ENCODE results near the gene OXSM. TPM values are rescaled to one million over a fixed set of nuclear protein-coding genes. Genes with fewer than 3 reads are reported as not detected.

Gene OXSM
- total and polyA plus RNA-seq, 4 donors, result 8.6 to 21.8 (median 17.5) TPM

DNA sequence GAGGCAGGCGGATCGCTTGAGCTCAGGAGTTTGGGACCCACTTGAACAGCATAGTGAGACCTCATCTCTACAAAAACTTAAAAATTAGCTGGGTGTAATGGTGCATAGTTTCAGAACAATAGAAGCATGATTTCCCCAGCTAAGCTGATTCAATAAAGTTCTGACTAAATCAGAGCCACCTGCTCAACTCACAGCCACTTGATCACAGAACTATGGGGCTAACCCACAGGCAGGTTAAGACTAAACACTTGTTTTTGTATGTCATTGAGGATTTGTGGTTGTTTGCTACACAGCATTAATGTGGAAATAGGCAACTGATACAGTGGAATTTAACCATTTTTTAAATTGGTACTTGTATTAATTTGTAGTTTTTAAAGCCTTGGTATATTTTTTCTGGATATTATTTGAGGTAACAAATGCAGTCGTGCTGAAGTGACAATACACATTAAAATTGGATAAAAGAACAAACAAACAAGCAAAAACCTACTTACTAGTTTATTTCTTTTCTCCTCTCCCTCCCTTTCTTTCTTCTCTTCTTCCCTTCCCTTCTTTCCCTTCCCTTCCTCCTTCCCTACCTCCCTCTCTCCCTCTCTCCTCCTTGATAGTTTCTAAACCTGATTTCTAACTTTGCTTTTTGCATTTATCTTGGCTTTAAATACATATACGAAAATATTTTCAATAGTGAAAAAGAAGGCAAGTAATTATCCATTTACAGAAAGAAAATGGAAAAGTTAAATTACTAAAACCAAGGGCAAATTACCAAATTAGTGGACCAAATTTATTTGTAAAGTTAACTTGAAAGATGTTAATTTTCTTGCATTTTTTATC is 32.1 kb downstream of the OXSM start:
- TF ChIP-seq RXRA (IDR thresholded peaks at IDR 0.05) (no peak), SP1 (IDR thresholded peaks at IDR 0.05) (no peak), HNF4A (conservative IDR thresholded peaks at IDR 0.05) (no peak)
- H3K9ac ChIP-seq (ENCODE audit: low read depth in 1 of 2, low read length in 2 of 2), result no peak overlapping the region
- peaks cover 0 to 3% (median 0%) of the 10 kb centered on the region in 4 donors for H3K27me3 ChIP-seq (ENCODE audit: control insufficient read depth in 4 of 4, insufficient read depth in 4 of 4, low read length in 3 of 4)
- WGBS, result 73% methylated on average over 4 of the region's 4 CpGs
- no peak for DNase-seq (ENCODE audit: low spot score)
- no peak overlapping the region for H3K27ac ChIP-seq (ENCODE audit: low read depth in 1 of 2, low read length in 2 of 2)
- no peaks in the 10 kb centered on the region for H3K36me3 ChIP-seq (ENCODE audit: control insufficient read depth in 4 of 4, insufficient read depth in 3 of 4, low read depth in 1 of 4, low read length in 3 of 4)
- H3K4me1 ChIP-seq (ENCODE audit: control insufficient read depth in 4 of 4, insufficient read depth in 4 of 4, low read length in 3 of 4), result no peaks in the 10 kb centered on the region
- no peaks in the 10 kb centered on the region for H3K9me3 ChIP-seq (ENCODE audit: control insufficient read depth in 4 of 4, low read length in 3 of 4)
- H3K4me3 ChIP-seq (ENCODE audit: low read depth in 1 of 3, low read length in 3 of 3), result no peak overlapping the region

DNA sequence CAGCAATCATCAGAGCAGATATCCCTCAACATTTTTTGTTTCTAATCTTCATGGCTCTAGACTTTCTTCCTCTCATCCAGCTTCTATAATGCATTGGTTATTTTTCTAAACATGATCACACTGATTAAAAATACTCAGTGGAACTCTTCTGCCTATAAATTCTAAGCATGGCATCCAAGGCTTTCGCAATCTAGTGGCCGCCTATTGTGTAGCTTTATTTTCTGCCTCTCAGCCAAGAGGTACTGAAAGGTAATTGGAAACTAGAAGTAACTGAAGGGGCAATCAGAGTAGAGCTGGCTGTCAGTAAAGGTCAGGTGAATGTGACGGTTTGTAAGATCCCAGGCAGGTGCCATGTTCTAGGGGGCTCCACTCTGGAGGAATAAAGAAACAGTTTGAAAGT is 33.4 kb downstream of the OXSM start:
- DNase-seq (ENCODE audit: low spot score), result no peak
- WGBS, result 91% methylated on average over 3 of the region's 3 CpGs
- H3K4me1 ChIP-seq (ENCODE audit: control insufficient read depth in 4 of 4, insufficient read depth in 4 of 4, low read length in 3 of 4), result no peaks in the 10 kb centered on the region

More for the DNA sequence above, 33.4 kb downstream of the OXSM start:
- Histone ChIP-seq H3K9me3 (ENCODE audit: control insufficient read depth in 4 of 4, low read length in 3 of 4) (no peaks in the 10 kb centered on the region), H3K36me3 (ENCODE audit: control insufficient read depth in 4 of 4, insufficient read depth in 3 of 4, low read depth in 1 of 4, low read length in 3 of 4) (no peaks in the 10 kb centered on the region), H3K27me3 (ENCODE audit: control insufficient read depth in 4 of 4, insufficient read depth in 4 of 4, low read length in 3 of 4) (no peaks in the 10 kb centered on the region), H3K9ac (ENCODE audit: low read depth in 1 of 2, low read length in 2 of 2) (no peak overlapping the region), H3K27ac (ENCODE audit: low read depth in 1 of 2, low read length in 2 of 2) (no peak overlapping the region), H3K4me3 (ENCODE audit: low read depth in 1 of 3, low read length in 3 of 3) (no peak overlapping the region)
- no peak for TF ChIP-seq HNF4G (IDR thresholded peaks at IDR 0.05)
- TF ChIP-seq, protein P1, sequence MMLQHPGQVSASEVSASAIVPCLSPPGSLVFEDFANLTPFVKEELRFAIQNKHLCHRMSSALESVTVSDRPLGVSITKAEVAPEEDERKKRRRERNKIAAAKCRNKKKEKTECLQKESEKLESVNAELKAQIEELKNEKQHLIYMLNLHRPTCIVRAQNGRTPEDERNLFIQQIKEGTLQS (IDR thresholded peaks at IDR 0.05), result no peak
- TF ChIP-seq, protein P2, sequence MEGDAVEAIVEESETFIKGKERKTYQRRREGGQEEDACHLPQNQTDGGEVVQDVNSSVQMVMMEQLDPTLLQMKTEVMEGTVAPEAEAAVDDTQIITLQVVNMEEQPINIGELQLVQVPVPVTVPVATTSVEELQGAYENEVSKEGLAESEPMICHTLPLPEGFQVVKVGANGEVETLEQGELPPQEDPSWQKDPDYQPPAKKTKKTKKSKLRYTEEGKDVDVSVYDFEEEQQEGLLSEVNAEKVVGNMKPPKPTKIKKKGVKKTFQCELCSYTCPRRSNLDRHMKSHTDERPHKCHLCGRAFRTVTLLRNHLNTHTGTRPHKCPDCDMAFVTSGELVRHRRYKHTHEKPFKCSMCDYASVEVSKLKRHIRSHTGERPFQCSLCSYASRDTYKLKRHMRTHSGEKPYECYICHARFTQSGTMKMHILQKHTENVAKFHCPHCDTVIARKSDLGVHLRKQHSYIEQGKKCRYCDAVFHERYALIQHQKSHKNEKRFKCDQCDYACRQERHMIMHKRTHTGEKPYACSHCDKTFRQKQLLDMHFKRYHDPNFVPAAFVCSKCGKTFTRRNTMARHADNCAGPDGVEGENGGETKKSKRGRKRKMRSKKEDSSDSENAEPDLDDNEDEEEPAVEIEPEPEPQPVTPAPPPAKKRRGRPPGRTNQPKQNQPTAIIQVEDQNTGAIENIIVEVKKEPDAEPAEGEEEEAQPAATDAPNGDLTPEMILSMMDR (IDR thresholded peaks at IDR 0.05; ENCODE audit: low read depth, low read length, missing input control), result no peak
- no peak for TF ChIP-seq EGR1 (IDR thresholded peaks at IDR 0.05; ENCODE audit: low read depth in 2 of 2)
- TF ChIP-seq FOXA1 (IDR thresholded peaks at IDR 0.05), result no peak
- no peak for TF ChIP-seq FOXA2 (IDR thresholded peaks at IDR 0.05)
- TF ChIP-seq TAF1 (conservative IDR thresholded peaks at IDR 0.05), result no peak
- no peak for TF ChIP-seq SP1 (IDR thresholded peaks at IDR 0.05)
- no peak for TF ChIP-seq RXRA (IDR thresholded peaks at IDR 0.05)
- no peak for TF ChIP-seq YY1 (IDR thresholded peaks at IDR 0.05)
- TF ChIP-seq NR2F2 (IDR thresholded peaks at IDR 0.05), result no peak
- TF ChIP-seq, protein P3, sequence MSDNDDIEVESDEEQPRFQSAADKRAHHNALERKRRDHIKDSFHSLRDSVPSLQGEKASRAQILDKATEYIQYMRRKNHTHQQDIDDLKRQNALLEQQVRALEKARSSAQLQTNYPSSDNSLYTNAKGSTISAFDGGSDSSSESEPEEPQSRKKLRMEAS (IDR thresholded peaks at IDR 0.05), result no peak
- TF ChIP-seq RAD21 (IDR thresholded peaks at IDR 0.05), result no peak
- no peak for TF ChIP-seq JUND (IDR thresholded peaks at IDR 0.05)
- TF ChIP-seq GABPA (IDR thresholded peaks at IDR 0.05 in 1 of 2, conservative IDR thresholded peaks at IDR 0.05 in 1 of 2), result no peak
- TF ChIP-seq, protein P4, sequence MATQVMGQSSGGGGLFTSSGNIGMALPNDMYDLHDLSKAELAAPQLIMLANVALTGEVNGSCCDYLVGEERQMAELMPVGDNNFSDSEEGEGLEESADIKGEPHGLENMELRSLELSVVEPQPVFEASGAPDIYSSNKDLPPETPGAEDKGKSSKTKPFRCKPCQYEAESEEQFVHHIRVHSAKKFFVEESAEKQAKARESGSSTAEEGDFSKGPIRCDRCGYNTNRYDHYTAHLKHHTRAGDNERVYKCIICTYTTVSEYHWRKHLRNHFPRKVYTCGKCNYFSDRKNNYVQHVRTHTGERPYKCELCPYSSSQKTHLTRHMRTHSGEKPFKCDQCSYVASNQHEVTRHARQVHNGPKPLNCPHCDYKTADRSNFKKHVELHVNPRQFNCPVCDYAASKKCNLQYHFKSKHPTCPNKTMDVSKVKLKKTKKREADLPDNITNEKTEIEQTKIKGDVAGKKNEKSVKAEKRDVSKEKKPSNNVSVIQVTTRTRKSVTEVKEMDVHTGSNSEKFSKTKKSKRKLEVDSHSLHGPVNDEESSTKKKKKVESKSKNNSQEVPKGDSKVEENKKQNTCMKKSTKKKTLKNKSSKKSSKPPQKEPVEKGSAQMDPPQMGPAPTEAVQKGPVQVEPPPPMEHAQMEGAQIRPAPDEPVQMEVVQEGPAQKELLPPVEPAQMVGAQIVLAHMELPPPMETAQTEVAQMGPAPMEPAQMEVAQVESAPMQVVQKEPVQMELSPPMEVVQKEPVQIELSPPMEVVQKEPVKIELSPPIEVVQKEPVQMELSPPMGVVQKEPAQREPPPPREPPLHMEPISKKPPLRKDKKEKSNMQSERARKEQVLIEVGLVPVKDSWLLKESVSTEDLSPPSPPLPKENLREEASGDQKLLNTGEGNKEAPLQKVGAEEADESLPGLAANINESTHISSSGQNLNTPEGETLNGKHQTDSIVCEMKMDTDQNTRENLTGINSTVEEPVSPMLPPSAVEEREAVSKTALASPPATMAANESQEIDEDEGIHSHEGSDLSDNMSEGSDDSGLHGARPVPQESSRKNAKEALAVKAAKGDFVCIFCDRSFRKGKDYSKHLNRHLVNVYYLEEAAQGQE (IDR thresholded peaks at IDR 0.05), result no peak
- no peak for TF ChIP-seq HNF4A (conservative IDR thresholded peaks at IDR 0.05)
